HEK293T (cell line): ENCODE results near the gene SPRING1.

Experiments used
- ARNT ChIP-seq: fragments of 450-650 bp; IDR thresholded peaks from 2 replicates; pipeline ENCODE4 v1.6.1; 2017; ENCODE audit warnings: mild to moderate bottlenecking
- BHLHE40 ChIP-seq: fragments of 450-650 bp; IDR thresholded peaks from 2 replicates; pipeline ENCODE4 v1.6.1; 2016; ENCODE audit warnings: mild to moderate bottlenecking, moderate library complexity, borderline replicate concordance
- ELF4 ChIP-seq: fragments of 450-650 bp; IDR thresholded peaks from 2 replicates; pipeline ENCODE4 v1.6.1; 2017; ENCODE audit warnings: antibody characterized with exemption
- FOXA1 ChIP-seq: fragments of 450-650 bp; IDR thresholded peaks from 2 replicates; pipeline ENCODE4 v1.6.1; 2016; ENCODE audit warnings: mild to moderate bottlenecking
- HDGF ChIP-seq: fragments of 450-650 bp; IDR thresholded peaks from 2 replicates; pipeline ENCODE4 v1.6.1; 2017; ENCODE audit warnings: antibody characterized with exemption, borderline replicate concordance
- SP1 ChIP-seq: fragments of 450-650 bp; IDR thresholded peaks from 2 replicates; pipeline ENCODE4 v1.6.1; 2017
- TARDBP ChIP-seq: fragments of 450-650 bp; IDR thresholded peaks from 2 replicates; pipeline ENCODE4 v1.6.1; 2016
- ZNF384 ChIP-seq: fragments of 450-650 bp; IDR thresholded peaks from 2 replicates; pipeline ENCODE4 v1.6.1; 2016

GRCh38 chr12:116707751-116708150 is 30.1 kb downstream of the SPRING1 start:
- no peak for TF ChIP-seq ELF4
- no peak for TF ChIP-seq HDGF
- no peak for TF ChIP-seq ZNF384
- TF ChIP-seq FOXA1, result no peak
- TF ChIP-seq TARDBP, result no peak
- no peak for TF ChIP-seq BHLHE40
- TF ChIP-seq SP1, result no peak
- TF ChIP-seq ARNT, result no peak
